T-helper 1 cell treated with Interleukin-12 subunit alpha and Interleukin-12 subunit beta and Interleukin-4 antibody, amounts not matched to agents 30 ng/mL and 1 ng/mL, for 36 hours (primary cell): ENCODE data around the gene PDE1A. TPM values are rescaled to one million over a fixed set of nuclear protein-coding genes. Genes with fewer than 3 reads are reported as not detected.

Source experiments
- intact Hi-C: fragments of 100-400 bp; cut with micrococcal nuclease; formaldehyde crosslinking; loops from one replicate; pipeline ENCODE4 v1.15.1; 2024
- total RNA-seq: library from RNA; stranded (reverse); gene quantifications from 2 replicates; pipeline ENCODE4 v1.2.3, GENCODE V29; 2022

PDE1A gene
- total RNA-seq, 1 donor from 2014 or later: not detected

GRCh38 chr2:182208421-182208820, 218.4 kb downstream of the PDE1A start:
- intact Hi-C loops: no loop called here

GRCh38 chr2:182207049-182207746, 219.6 kb downstream of the PDE1A start:
- intact Hi-C loops: no loop called here

- intact Hi-C loops: no loop called here
Observed at GRCh38 chr2:182197529-182197928, 229.3 kb downstream of the PDE1A start.

GRCh38 chr2:182193291-182193690, 233.5 kb downstream of the PDE1A start:
- intact Hi-C loops: no loop called here

- intact Hi-C loops: no loop called here
Observed at GRCh38 chr2:182191061-182191460, 235.8 kb downstream of the PDE1A start.

GRCh38 chr2:182187130-182187529, 239.7 kb downstream of the PDE1A start:
- intact Hi-C loops: no loop called here

GRCh38 chr2:182186132-182186735, 240.6 kb downstream of the PDE1A start:
- intact Hi-C loops: loop anchor here (1.0 kb wide), 2 partner anchors 464 to 794 kb away; no protein-coding TSS in a partner anchor

GRCh38 chr2:182182436-182182835, 244.4 kb downstream of the PDE1A start:
- intact Hi-C loops: no loop called here

- intact Hi-C loops: no loop called here
Observed at GRCh38 chr2:182181381-182181780, 245.5 kb downstream of the PDE1A start.

GRCh38 chr2:182179176-182179575, 247.7 kb downstream of the PDE1A start:
- intact Hi-C loops: no loop called here

- intact Hi-C loops: no loop called here
Observed at GRCh38 chr2:182173944-182174622, 252.8 kb downstream of the PDE1A start.

GRCh38 chr2:182170341-182170740, 256.5 kb downstream of the PDE1A start:
- intact Hi-C loops: no loop called here

- intact Hi-C loops: no loop called here
Observed at GRCh38 chr2:182167882-182168281, 259.0 kb downstream of the PDE1A start.

- intact Hi-C loops: no loop called here
Observed at GRCh38 chr2:182166841-182167240, 260.0 kb downstream of the PDE1A start.

- intact Hi-C loops: no loop called here
Observed at GRCh38 chr2:182166406-182166805, 260.4 kb downstream of the PDE1A start.

GRCh38 chr2:182165202-182165601, 261.6 kb downstream of the PDE1A start:
- intact Hi-C loops: no loop called here

- intact Hi-C loops: no loop called here
Observed at GRCh38 chr2:182164686-182165085, 262.1 kb downstream of the PDE1A start.

- intact Hi-C loops: no loop called here
Observed at GRCh38 chr2:182163878-182164277, 263.0 kb downstream of the PDE1A start.

GRCh38 chr2:182148344-182148743, 278.5 kb downstream of the PDE1A start:
- intact Hi-C loops: no loop called here

GRCh38 chr2:182144776-182145165, 282.1 kb downstream of the PDE1A start:
- intact Hi-C loops: no loop called here

GRCh38 chr2:182144041-182144775, 282.6 kb downstream of the PDE1A start:
- intact Hi-C loops: no loop called here

GRCh38 chr2:182142062-182142461, 284.8 kb downstream of the PDE1A start:
- intact Hi-C loops: no loop called here
